Loucy (cell line): ENCODE results near the gene SLC9A1.

Source experiments
- H2AFZ ChIP-seq: fragments of 200-600 bp; sonication (generic); 2 replicates; pipeline ENCODE4 v1.6.0; 2016; ENCODE audit warnings: antibody characterized with exemption, mild to moderate bottlenecking, low read length, moderate library complexity
- H3F3A ChIP-seq: fragments of 200-600 bp; 2 replicates; pipeline ENCODE4 v1.6.0; 2016; ENCODE audit warnings: antibody characterized with exemption, low read depth, mild to moderate bottlenecking
- H3K27me3 ChIP-seq: fragments of 200-600 bp; sonication (generic); 2 replicates; pipeline ENCODE4 v1.6.1; 2014; ENCODE audit warnings: low read length, mild to moderate bottlenecking; ENCODE audit not compliant: insufficient read depth, poor library complexity, severe bottlenecking
- H3K36me3 ChIP-seq: fragments of 200-600 bp; sonication (generic); 2 replicates; pipeline ENCODE4 v1.6.1; 2016; ENCODE audit warnings: low read length; ENCODE audit not compliant: insufficient read depth
- H3K4me1 ChIP-seq: fragments of 200-600 bp; sonication (generic); 2 replicates; pipeline ENCODE4 v1.5.1; 2014; ENCODE audit warnings: low read length, mild to moderate bottlenecking; ENCODE audit not compliant: insufficient read depth, poor library complexity, severe bottlenecking
- H3K4me2 ChIP-seq: fragments of 200-600 bp; sonication (generic); 2 replicates; pipeline ENCODE4 v1.6.0; 2014; ENCODE audit warnings: antibody characterized with exemption, low read length, low read depth, mild to moderate bottlenecking; ENCODE audit not compliant: poor library complexity, severe bottlenecking
- H3K4me3 ChIP-seq: fragments of 200-600 bp; sonication (generic); 2 replicates; pipeline ENCODE4 v1.5.1; 2014; ENCODE audit warnings: low read length, mild to moderate bottlenecking, mixed read lengths; ENCODE audit not compliant: poor library complexity, severe bottlenecking
- H3K79me2 ChIP-seq: fragments of 200-600 bp; sonication (generic); 2 replicates; pipeline ENCODE4 v1.6.1; 2014; ENCODE audit warnings: low read length; ENCODE audit not compliant: insufficient read depth
- H3K9ac ChIP-seq: fragments of 200-600 bp; sonication (generic); 2 replicates; pipeline ENCODE4 v1.6.0; 2014; ENCODE audit warnings: mild to moderate bottlenecking, low read depth, low read length, moderate library complexity; ENCODE audit not compliant: poor library complexity, severe bottlenecking
- H3K9me2 ChIP-seq: fragments of 200-600 bp; sonication (generic); replicated peaks from 2 replicates; pipeline ENCODE4 v1.6.1; 2016; ENCODE audit warnings: low read depth, low read length, mixed read lengths
- H3K9me3 ChIP-seq: fragments of 200-600 bp; sonication (generic); 2 replicates; pipeline ENCODE4 v1.6.1; 2014; ENCODE audit warnings: mild to moderate bottlenecking, antibody characterized with exemption, low read length, low read depth; ENCODE audit not compliant: insufficient read depth
- H4K20me1 ChIP-seq: fragments of 200-600 bp; sonication (generic); 2 replicates; pipeline ENCODE4 v1.6.0; 2014; ENCODE audit warnings: antibody characterized with exemption, low read length, mild to moderate bottlenecking; ENCODE audit not compliant: insufficient read depth, poor library complexity, severe bottlenecking
- CTCF ChIP-seq: fragments of 200-600 bp; sonication (generic); conservative IDR thresholded peaks from 2 replicates; pipeline ENCODE4 v1.5.1; 2014; ENCODE audit warnings: mild to moderate bottlenecking, antibody characterized with exemption, low read length
- EZH2phosphoT487 ChIP-seq: fragments of 200-600 bp; IDR thresholded peaks from 2 replicates; pipeline ENCODE4 v1.6.1; 2018; ENCODE audit warnings: antibody characterized with exemption, mild to moderate bottlenecking, moderate library complexity, borderline replicate concordance

SLC9A1 gene

GRCh38 chr1:27065999-27066630 is 88.8 kb downstream of the SLC9A1 start:
- Histone ChIP-seq H3K4me3 (no peak overlapping the region), H3K79me2 (no peaks in the 10 kb centered on the region), H3K9me2 (no peaks in the 10 kb centered on the region), H3F3A (no peaks in the 10 kb centered on the region), H3K4me1 (no peaks in the 10 kb centered on the region), H4K20me1 (no peaks in the 10 kb centered on the region), H3K9me3 (no peaks in the 10 kb centered on the region), H3K36me3 (no peaks in the 10 kb centered on the region), H2AFZ (no peak overlapping the region), H3K9ac (no peak overlapping the region), H3K27me3 (no peaks in the 10 kb centered on the region), H3K4me2 (no peak overlapping the region)
- TF ChIP-seq CTCF (no peak), EZH2phosphoT487 (no peak)

GRCh38 chr1:27060891-27061290 is 94.0 kb downstream of the SLC9A1 start:
- TF ChIP-seq CTCF (no peak), EZH2phosphoT487 (no peak)
- H4K20me1 ChIP-seq = no peaks in the 10 kb centered on the region
- H3K9me2 ChIP-seq = no peaks in the 10 kb centered on the region
- H3K4me1 ChIP-seq = no peaks in the 10 kb centered on the region
- no peaks in the 10 kb centered on the region for H3K27me3 ChIP-seq
- no peak overlapping the region for H3K4me2 ChIP-seq
- H3K9ac ChIP-seq = no peak overlapping the region
- no peak overlapping the region for H2AFZ ChIP-seq
- no peak overlapping the region for H3K4me3 ChIP-seq
- H3K79me2 ChIP-seq = no peaks in the 10 kb centered on the region
- H3K9me3 ChIP-seq = no peaks in the 10 kb centered on the region
- H3K36me3 ChIP-seq = no peaks in the 10 kb centered on the region
- no peaks in the 10 kb centered on the region for H3F3A ChIP-seq

- no peak for TF ChIP-seq CTCF
- no peak overlapping the region for H2AFZ ChIP-seq
- no peaks in the 10 kb centered on the region for H3K27me3 ChIP-seq
- H3K9me2 ChIP-seq = no peaks in the 10 kb centered on the region
- H3K9ac ChIP-seq = no peak overlapping the region
- no peaks in the 10 kb centered on the region for H3K36me3 ChIP-seq
- H3K4me1 ChIP-seq = no peaks in the 10 kb centered on the region
- H3K79me2 ChIP-seq = no peaks in the 10 kb centered on the region
- H4K20me1 ChIP-seq = no peaks in the 10 kb centered on the region
- no peak overlapping the region for H3K4me2 ChIP-seq
- no peak overlapping the region for H3K4me3 ChIP-seq
- H3F3A ChIP-seq = no peaks in the 10 kb centered on the region
- no peaks in the 10 kb centered on the region for H3K9me3 ChIP-seq
Measured at GRCh38 chr1:27058966-27059669, 95.8 kb downstream of the SLC9A1 start.
